Left renal pelvis (tissue), 4 donors: ENCODE measurements around the gene CSNK1G2. TPM values are rescaled to one million over a fixed set of nuclear protein-coding genes. Genes with fewer than 3 reads are reported as not detected.

Experiments
- DNase-seq, 4 donors: peaks; one replicate each; pipeline ENCODE4 v3.0.0-alpha.2; 2013; ENCODE audit warnings: low read depth in 4 of 4, low spot score in 3 of 4
- polyA plus RNA-seq, 4 donors: library from polyadenylated mRNA; unstranded; fragments of 120-200 nt; gene quantifications; one replicate each; pipeline ENCODE4 v1.2.1, GENCODE V29; 2013; ENCODE audit not compliant: insufficient read length in 4 of 4

CSNK1G2 gene
- polyA plus RNA-seq, 4 donors: 44.1 to 68.8 (median 56.2) TPM

DNA sequence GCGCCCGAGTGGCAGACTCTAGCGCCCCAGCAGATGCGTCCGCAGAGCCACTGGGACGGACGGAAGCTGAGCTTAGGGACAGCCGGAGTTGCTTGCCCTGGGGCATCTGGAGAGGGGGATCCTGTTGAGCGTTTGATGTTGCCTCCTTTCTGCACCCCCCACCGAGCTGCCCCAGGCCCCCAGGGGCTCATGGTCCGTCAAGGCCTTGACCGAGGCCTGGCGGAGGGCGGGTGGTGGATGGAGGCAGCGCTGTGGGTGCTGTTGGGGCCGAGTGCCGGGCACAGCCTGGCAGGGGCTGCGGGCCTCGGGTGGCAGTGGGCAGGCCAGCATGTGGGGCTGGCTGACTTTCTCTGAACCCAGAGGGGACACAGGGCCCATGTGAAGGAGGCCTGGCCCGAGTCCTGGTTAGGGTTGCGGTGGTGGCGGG lies 2.7 kb downstream of the CSNK1G2 start:
- DNase-seq: no peak

DNA sequence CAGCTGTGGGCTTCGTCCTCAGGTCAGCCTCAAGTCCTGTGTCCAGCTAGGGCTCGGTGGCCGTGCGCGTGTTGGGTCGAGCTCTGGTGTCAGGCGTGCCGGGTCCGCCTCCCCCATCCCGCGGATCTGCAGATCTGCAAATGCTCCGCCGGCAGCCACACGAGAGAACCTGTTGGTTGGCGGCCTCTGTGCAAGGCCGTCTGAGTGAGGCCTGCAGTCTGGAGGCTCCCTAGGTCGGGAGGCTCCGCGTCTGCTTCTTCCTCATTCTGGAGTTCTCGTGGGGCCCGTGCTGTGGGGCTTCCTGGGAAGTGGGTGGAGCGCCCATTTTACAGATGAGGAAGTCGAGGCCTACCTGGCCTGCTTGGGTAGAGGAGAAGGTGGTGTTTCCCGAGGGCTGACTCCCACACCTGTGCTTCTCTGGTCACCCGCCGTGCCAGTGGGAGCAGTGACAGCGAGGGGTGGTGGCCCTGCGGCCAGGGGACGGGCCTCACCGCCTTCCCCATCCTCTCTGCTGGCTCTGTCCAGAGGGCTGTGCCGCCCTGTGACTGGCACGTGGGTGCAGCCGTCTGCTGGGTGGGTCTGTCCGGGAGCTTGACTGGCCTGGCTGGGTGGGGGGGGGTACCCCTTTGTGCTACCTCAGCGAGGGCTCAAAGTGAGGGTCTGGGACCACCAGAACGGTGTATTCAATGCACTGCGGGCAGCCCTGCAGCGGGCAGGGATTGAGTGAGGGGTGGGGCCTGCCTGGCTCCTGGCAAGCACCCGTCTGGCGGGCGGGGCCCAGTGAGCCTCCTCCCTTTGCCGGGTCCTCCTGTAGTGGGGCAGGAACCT lies 3.3 kb downstream of the CSNK1G2 start:
- DNase-seq: no peak

DNA sequence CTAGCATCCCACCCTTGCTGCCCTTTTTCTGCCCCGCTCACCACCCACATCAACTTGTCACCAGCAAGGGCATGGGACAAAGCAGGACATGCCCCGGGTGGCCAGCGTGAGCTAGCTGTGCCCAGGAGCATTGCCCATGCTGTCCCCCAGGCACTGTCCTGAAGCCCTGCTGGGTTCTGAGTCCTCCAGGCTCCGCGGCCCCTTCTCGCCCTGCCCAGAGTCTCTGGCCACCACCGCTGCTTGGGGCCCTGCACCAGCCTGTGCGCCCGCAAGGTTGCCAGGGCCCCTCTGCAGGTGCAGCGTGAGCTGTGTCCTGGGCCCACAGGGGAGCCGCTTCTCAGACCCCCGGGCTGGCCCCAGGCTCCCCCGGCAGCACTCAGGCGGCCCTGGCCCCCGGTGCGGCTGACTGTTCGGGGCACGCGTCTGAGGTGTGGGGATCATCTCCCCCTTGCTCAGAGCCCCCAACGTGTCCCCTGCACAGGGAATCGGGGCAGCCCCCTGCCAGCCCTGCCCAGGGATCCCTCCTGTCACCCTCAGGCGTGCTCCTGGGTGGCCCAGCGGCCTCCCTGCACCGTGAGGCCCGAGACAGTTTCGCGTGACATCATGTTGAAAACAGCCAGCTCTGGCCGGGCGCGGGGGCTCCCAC lies 4.1 kb downstream of the CSNK1G2 start:
- DNase-seq: no peak

DNA sequence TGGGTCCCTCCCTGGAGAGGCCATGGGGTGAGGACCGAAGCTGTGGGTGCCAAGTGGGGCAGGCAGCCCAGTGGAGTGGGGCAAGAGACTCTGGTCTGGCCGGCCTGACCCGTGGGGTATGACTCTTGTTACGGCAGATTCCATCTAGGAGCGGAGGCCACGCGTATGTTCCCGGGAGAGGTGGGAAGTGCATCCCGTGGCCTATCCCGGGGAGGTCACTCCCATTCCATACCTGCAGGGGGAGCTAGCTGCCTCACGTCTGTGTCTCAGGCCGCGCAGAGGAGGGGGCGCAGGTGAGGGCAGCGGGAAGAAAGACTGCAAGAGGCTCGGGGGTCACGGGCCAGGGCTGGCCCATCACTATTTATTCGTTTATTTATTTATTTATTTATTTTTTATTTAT lies 4.9 kb downstream of the CSNK1G2 start:
- no peak for DNase-seq

DNA sequence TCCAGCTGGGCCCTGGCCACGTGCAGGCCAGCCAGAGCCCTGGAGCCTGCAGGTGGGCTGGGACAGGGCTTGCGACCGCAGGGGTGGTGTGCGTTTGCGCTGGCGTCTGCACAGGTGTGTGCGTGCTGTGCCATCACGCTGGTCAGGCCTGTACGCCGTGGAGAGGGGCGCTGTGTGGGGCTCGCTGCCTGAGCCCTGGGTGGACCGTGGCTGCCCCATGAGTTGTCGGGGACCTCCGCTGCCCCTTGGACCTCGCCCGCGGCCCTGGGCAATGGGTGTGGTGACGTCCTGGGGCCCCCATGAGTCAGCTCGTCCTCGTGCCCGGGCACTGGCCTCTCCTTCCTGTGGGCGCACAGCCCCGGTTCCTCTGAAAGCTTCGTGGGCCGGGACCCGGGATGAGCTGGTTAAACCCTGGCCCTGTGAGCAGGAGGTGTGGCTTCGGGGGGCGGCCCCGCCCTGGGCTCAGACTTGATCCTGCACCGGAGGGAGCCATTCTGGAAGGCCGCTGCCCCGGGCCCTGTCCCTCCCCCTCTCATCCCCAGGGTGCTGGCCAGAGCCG lies 6.8 kb downstream of the CSNK1G2 start:
- DNase-seq: no peak

DNA sequence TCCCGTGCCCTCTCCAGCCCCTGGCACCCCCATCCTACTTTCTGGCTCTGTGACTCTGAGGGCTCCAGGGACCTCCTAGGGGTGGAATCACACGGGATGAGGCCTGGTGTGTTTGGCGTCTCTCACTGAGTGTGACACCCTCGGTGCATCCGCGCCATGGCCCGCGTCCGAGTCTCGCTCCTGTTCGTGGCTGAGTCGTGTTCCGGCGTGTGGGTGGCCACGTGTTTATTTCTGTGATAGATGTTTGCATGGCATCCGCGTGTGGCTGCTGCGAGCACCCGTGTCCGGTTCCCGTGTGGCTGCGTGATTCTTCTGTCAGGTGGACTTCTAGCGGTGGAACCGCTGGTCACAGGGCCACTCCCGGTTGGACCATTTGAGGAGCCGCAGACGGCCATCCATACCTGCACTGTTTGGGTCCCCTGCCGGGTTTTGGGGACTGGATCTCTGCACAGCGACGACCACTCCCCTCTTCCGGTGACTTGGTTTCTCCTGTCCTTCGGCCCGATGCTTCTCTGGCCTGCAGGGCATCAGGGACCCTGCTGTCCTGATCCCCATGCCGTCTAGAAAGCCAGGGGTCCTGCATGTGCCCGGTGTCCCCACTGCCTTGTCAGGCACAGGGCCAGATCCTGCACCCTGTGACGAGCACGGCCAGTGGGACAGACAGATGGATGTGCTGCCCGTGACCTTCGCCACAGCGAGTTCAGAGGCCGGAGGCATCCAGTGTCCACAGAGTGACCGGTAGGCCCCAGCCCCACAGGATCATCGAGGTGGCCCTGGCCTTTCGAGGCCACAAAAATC lies 8.5 kb downstream of the CSNK1G2 start:
- DNase-seq: no peak

DNA sequence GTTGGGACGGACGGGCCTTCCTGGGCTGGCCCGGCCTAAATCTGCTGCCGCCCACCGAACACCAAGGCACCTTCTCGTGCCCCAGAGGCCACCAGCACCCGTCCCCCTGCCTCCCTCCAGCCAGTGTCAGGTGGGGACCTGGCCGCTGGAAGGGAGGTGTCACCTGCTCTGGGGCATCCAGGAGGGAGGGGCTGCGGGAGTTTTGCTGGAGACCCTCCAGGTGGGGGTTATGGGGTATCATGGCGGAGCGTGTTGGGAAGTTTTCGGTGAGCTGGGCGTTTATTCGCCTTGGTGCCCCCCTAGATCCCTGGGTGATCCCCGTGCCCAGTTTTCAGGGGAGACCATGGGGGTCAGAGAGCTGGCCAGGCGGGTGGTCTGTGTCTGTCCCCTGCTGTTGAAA lies 9.7 kb downstream of the CSNK1G2 start:
- DNase-seq: no peak

DNA sequence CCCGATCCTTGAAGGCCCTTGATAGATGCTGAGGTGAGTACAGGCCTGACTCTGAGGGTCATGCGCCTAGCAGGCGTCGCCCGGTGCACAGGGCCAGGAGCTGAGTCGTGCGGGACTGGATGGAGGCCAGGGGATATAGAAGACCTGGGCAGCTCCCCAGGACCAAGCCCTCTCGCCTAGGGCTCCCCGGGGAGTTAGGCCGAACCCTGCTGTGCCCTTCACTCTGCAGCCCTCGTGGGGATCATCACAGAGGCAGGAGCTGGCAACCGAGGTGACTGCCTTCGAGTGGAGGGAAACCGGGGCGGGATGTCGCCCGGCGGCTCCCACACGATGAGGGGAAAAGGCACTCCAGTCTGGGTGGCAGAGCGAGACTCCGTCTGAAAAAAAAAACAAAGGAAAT lies 11.7 kb downstream of the CSNK1G2 start:
- DNase-seq: no peak

DNA sequence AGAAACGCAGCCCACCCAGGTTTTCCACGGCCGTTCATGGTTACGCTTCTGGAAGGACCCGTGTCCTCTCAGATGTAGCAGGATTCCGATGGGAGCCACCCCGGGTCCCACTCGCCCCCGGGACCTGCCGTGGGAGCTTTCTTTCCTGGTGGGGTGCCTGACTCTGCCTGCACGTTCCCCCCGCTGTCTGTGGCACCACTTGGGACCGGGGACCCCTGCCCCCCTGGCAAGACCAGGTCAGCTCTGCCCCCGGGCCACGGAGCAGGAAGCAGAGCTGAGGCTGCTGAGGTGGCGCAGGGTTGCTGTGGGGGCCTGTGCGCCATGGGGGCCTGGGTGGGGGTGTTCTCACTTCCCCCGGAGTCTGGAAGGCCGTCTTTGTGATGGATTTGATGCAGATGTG lies 12.1 kb downstream of the CSNK1G2 start:
- DNase-seq: no peak

DNA sequence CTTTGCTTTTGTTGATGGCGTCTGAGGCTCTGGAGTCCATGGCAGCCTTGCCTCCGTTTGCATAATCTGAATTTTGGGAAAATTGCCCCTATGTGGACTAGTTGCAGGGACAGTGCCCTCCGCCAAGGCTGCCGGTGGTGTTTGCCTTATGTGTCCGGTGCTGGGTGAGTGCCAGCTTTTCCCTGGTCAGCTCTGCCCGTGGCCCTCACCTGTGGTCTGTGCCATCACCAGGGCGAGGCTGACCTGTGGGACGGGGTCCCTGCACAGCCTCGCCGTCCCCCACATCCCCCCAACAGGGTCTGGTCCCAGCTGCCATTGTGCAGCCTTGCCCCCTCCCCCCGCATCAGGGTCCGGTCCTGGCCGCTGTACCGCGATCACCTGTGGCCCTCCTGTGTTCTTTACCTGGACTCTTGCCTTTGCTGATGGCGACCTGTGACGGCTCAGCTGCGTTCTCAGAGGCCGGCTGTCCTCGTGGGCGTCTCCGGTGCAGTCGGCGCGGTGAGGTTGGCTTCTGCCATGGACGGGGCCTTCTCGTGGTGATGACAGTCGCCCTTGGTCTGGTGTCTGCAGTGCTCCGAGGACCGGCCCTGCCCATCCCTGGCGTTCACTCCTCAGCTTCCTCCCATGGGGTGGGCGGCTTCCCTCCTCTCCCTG lies 12.6 kb downstream of the CSNK1G2 start:
- no peak for DNase-seq

DNA sequence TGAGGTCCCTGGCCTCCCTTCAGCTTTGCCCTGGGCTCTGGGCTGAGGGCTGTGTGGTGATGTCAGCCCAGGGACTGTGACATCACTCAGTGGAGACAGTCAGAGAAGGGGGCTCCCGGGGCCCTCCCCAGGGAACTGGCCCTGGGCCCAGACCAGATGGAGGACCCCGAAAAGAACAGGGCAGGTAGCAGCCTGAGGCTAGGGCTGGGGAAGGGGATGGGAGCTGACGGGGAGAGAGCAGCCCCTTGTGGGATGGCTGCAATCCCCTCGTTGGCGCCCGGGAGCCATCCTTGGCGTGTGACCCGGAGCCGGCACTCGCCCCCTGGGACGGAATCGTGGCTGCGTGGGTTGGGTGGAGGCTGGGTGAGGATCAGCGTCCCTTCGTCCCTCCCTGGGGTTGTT lies 13.6 kb downstream of the CSNK1G2 start:
- no peak for DNase-seq

DNA sequence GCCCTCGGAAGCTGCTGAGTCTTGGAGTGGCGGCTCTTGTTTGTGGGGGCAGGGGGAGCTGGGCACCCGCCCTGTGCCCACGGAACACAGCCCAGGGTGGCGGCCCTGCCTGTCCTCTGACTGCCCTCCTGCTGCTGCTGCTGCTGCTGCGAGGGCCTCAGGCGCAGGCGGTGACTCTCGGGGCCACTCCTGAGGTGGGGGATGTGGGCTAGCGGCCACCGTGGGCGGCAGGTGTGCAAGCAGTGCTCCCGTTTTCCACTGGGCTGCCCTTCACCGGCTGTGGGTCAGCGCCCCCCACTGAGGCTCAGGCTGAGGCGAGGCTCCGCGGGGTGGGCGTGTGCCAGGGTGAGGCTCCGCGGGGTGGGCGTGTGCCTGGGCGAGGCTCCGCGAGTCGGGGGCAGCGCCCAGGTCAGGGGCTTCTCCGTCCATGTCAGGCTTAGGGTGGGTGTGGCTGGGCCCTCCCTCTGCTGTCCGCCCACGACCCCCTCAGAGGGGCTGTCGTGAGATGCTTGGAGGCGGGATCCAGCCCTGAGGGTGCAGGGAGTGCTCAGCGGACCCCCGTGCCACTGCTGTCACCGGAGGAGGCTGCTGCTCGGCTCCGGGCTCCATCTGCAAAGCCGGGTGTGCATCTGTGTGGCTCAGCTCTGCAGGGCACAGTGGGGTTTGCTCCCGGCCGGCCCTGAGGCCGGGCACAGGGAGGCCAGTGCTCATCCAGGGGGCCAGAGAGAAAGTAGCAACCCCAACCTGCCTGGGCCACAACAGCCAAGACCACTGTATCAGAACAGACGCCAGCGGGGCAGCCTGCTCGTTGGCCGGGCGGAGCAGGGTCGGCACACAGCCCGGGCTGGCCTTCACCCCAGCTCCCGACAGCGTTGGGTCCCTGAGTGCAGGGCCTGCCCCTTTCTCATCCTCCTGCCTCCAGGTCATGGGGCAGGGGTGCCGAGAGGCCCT lies 14.5 kb downstream of the CSNK1G2 start:
- DNase-seq: no peak

DNA sequence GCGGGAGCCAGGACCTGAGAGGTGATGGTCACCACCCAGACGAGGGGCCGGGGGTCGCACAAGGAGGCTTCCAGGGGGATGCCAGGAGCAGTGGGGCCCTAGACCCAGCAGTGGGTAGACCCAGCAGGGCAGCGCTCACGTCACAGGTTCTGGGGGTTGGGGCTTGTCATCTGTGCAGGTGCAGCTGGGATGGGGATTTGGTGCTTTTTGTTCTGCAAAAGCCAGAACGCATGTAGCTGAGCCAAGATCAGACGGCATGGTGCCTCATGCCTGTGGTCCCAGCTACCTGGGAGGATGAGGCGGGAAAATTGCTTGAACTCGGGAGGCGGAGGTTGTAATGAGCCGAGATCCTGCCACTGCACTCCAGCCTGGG lies 15.1 kb downstream of the CSNK1G2 start:
- DNase-seq: no peak

DNA sequence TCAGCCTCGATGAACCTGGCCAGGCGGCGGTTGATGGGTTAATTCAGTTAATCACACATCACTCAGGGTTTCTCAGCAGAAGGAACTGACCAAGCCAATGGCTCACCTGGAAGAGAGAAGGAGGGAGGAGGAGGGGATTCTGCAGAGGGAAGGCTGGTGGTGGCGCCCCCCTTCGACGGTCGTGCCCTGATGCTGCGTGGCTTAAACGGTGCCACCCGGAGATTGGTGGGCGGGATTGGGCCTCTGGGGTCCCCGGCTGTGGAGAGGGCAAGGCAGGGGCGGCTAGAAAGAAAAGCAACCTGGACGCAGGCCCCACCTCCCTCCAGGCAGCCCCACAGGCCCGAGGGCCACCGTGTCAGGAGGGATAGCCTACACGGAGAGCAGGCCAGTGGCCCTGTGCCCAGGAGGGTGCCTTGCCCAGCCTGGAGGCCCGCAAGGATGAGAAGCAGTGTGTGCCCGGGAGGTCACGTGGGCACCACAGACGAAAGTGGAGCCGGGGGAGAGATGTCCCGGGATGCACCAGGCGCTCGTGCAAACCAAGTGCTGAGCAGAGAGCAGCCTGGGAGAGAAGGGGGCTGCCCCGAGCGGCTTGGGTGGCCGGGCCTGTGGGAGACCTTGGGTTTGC lies 16.0 kb downstream of the CSNK1G2 start:
- no peak for DNase-seq

DNA sequence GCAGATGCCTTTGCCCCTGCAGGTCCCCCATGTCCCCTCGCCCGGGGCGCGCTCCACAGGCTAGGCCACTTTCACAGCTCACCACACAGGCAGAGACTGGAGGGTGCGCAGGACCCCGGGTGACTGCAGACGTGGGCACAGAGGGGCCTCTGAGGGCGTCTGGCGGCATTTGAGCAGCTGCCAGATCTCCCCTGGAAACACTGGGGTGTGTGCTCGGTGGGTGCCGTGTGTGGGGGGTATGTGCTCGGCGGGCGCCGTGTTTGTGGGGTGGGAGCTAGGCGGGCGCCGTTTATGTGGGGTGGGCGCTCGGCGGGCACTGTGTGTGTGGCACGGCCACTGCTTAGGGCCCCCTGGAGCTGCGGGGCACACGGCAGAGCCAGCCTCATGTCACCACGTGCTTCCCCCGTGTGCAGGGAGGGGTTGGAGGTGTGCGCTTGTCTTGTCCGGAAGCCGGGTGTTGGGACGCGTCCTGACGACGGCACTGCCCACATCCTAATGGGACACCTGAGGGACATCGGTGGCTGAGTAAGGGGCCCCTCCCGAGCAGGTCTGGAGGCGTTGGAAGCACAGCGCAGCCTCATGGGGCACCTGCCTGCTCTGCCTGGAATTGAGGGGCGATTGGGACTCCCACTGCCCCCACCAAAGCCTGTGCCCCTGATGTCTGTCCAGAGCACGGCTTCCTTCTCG lies 16.7 kb downstream of the CSNK1G2 start:
- no peak for DNase-seq

DNA sequence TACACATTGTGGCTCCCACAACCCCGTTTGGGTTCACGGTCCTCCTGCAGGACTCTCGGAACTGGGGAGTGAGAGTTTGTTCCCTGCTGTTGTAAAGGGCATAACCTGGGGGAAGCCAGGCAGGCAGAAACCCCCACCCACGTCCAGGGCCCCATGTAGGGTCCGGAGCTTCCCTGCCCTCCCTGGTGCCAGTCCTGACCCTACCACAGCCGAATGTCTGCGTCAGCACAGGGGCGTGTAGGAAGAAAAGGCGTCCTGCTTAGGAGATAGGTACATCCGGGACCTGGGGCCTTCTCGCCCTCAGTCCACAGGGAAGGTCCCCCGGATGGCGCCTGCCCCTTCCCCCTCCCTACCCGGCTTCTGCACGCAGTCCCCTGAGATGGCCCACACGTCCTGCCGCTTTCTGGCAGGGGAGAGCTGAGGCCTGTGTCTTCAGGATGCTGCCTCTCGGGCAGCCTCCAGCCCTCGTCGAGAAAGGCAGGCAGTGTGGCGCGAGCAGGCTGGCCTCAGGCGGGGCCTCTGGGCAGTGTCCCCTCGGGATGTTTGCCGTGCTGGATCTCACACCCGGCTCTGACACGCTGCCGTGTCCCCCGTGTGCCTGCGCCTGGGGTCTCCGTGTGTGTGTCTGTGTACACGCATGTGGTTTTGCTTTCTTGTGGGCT lies 19.1 kb downstream of the CSNK1G2 start:
- no peak for DNase-seq

DNA sequence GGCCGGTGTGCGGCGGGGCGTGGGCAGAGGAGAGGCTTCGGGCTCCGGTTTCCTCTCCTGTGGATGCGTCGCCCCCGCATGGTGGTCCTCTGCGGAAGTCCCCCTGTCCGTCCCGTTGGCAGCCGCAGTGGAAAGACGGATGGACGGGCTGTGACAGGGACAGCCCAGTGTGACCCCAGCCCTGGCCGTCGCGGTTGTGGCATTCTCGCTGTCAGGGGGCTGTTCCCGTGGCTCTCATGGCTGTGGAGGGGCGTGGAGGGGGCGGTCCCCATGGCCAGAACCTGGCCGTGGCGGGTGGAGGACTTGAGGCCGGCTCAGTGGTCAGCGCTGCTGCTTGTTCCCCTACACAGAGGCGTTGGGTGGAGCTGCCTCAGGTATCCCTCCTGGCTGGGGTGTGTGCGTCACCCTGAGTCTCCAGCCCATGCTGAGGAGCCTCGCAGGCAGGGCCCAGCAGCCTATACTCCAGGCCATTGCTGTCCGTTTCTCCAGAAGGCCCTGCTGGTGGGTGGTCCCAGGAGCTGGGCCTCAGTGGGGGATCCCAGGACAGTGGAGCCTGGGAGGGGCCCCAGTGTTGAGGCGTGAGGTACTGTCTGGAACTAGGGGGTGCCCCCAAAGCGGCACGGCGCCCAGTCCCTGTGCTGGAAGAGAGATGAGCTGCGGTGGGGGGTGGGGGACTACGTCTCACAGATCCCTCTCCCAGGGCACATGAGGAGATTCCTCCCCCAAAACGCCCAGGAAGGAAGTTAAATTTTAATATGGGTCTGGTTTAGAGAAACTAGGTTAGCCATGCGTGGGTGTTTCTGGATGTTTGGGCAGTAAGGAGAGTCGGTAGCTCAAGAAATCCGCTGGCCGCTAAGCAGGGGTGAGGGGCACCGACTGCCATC lies 20.3 kb downstream of the CSNK1G2 start:
- DNase-seq: no peak
